ENCODE results near the gene PPP1R2B.

The PPP1R2B gene

DNA sequence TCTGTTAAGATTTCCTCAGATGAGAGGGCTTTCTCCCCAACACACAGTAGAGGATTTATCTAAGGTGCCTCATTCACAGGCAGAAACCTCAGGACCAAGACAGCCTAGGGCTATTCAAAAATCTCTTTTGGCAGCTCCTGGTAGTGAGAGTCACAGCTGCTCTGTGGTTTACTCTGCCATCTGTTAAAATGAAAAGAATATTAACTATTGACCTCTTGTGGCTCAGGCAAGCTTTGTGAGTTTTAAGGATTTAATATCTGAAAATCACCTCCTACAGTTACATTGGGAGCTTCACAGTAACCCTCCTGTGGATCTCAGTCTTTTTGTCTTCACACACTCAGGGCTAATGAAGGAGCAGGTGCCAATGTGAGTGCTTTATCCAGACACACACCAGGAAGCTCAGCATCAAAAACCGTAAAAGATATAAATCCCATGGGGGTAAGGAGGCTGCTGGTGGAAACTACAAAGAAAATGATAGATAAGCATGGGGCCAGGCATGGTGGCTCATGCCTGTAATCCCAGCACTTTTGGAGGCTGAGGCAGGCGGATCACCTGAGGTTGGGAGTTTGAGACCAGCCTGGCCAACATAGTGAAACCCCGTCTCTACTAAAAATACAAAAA is 29.7 kb downstream of the PPP1R2B start:
- H3K27me3 ChIP-seq (ENCODE audit: control insufficient read depth, insufficient read depth, low read length), result no peaks in the 10 kb centered on the region
- H3K4me1 ChIP-seq (ENCODE audit: control insufficient read depth, low read depth, low read length), result no peaks in the 10 kb centered on the region
- no peak overlapping the region for H3K27ac ChIP-seq (ENCODE audit: low read length)
- H3K4me3 ChIP-seq (ENCODE audit: low read length), result no peak overlapping the region
- H3K36me3 ChIP-seq (ENCODE audit: control insufficient read depth, low read depth, low read length), result no peaks in the 10 kb centered on the region
- no peaks in the 10 kb centered on the region for H3K9me3 ChIP-seq (ENCODE audit: control insufficient read depth, low read depth, low read length)
- no peak overlapping the region for H3K9ac ChIP-seq (ENCODE audit: low read length)

DNA sequence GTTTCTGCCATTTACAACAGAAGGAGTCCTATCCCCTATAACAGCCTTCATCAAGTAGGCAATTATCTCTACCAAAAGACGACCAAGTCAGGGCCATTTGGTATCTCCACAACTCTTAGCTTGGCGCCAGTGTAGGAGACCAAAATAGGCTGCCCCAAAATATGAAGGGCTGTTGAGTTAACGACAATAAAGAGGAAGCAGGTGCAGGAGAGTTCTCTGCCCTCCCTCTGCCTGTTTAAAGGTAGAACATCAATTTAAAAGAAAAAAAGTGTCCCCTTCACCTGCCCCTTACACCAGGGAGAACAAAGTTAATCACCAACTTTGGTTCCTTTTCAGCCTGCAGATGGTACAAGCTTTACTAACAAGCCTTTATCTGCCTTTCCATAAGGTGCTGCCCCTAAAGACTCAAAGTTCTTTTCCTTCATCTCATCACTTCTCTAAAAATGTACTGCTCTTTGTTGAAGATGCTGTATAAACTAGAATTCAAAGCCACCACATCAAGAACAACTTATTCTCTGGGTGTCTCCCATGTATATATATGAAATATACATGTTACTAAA is 33.3 kb downstream of the PPP1R2B start:
- Histone ChIP-seq H3K4me1 (ENCODE audit: control insufficient read depth, low read depth, low read length) (no peaks in the 10 kb centered on the region), H3K27ac (ENCODE audit: low read length) (no peak overlapping the region), H3K4me3 (ENCODE audit: low read length) (no peak overlapping the region), H3K36me3 (ENCODE audit: control insufficient read depth, low read depth, low read length) (no peaks in the 10 kb centered on the region), H3K27me3 (ENCODE audit: control insufficient read depth, insufficient read depth, low read length) (no peaks in the 10 kb centered on the region), H3K9ac (ENCODE audit: low read length) (no peak overlapping the region), H3K9me3 (ENCODE audit: control insufficient read depth, low read depth, low read length) (no peaks in the 10 kb centered on the region)

DNA sequence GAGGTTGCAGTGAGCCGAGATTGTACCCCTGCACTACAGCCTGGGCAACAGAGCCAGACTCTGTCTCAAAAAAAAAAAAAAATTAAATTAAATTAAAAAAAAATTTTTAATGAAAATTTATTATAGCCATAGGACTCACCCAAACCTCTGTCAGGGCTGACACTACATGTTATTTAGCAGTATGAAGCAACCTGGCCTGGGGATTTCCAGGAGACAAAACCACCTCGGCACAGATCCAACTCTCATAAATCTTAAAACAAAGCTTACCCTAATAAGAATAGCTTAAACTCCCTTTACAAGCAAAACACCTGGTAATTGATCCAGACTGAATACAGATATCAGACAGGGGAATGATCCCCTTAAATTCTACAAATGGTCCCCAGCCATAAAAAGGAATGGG is 38.4 kb downstream of the PPP1R2B start:
- H3K27ac ChIP-seq (ENCODE audit: low read length), result no peak overlapping the region

DNA sequence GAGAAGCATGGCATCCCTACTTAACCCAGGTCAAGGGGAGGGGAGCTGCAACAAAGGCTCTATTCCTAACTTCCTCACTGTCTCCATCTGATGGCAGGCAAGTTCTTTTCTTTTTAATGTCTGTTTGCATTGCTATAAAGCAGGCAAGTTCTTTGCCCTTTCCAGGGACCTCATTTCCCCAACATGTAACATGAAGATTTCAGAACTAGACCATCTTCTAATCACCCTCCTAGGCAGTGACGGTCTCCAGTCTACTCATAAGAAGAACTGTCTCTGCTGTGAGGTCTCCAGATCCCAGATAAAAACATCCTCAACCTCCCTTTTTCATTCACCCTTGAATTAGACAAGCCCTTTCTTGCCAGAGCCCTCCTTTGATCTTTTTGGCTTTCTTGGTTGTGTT is 42.1 kb downstream of the PPP1R2B start:
- no peaks in the 10 kb centered on the region for H3K27me3 ChIP-seq (ENCODE audit: control insufficient read depth, insufficient read depth, low read length)
- no peak overlapping the region for H3K9ac ChIP-seq (ENCODE audit: low read length)
- no peaks in the 10 kb centered on the region for H3K4me1 ChIP-seq (ENCODE audit: control insufficient read depth, low read depth, low read length)
- no peaks in the 10 kb centered on the region for H3K36me3 ChIP-seq (ENCODE audit: control insufficient read depth, low read depth, low read length)
- no peak overlapping the region for H3K4me3 ChIP-seq (ENCODE audit: low read length)
- no peaks in the 10 kb centered on the region for H3K9me3 ChIP-seq (ENCODE audit: control insufficient read depth, low read depth, low read length)
- H3K27ac ChIP-seq (ENCODE audit: low read length), result no peak overlapping the region

More for the DNA sequence above, 38.4 kb downstream of the PPP1R2B start:
- no peaks in the 10 kb centered on the region for H3K27me3 ChIP-seq (ENCODE audit: control insufficient read depth, insufficient read depth, low read length)
- H3K36me3 ChIP-seq (ENCODE audit: control insufficient read depth, low read depth, low read length), result no peaks in the 10 kb centered on the region
- no peaks in the 10 kb centered on the region for H3K4me1 ChIP-seq (ENCODE audit: control insufficient read depth, low read depth, low read length)
- H3K9me3 ChIP-seq (ENCODE audit: control insufficient read depth, low read depth, low read length), result no peaks in the 10 kb centered on the region
- H3K9ac ChIP-seq (ENCODE audit: low read length), result no peak overlapping the region
- H3K4me3 ChIP-seq (ENCODE audit: low read length), result no peak overlapping the region

DNA sequence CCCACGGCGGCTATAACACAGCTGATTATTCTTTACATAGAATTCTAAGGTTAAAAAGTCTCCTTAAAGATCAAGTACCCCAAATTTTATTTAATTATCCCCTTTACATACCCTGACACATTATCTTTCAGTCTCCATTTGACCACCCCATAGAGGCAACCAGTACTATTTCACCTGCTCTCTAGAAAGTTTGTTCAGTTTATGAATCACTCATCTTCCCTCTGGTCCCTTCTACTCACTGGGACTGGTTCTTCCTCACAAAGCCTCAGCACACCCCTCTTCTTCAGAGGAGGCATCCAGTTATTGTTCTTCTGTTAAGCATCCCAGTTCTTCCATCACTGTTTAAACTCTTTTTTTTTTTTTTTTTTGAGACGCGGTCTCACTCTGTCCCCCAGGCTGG is 42.8 kb downstream of the PPP1R2B start:
- H3K9me3 ChIP-seq (ENCODE audit: control insufficient read depth, low read depth, low read length), result no peaks in the 10 kb centered on the region
- no peak overlapping the region for H3K9ac ChIP-seq (ENCODE audit: low read length)
- H3K27me3 ChIP-seq (ENCODE audit: control insufficient read depth, insufficient read depth, low read length), result no peaks in the 10 kb centered on the region
- no peaks in the 10 kb centered on the region for H3K36me3 ChIP-seq (ENCODE audit: control insufficient read depth, low read depth, low read length)
- H3K4me3 ChIP-seq (ENCODE audit: low read length), result no peak overlapping the region
- H3K27ac ChIP-seq (ENCODE audit: low read length), result no peak overlapping the region
- no peaks in the 10 kb centered on the region for H3K4me1 ChIP-seq (ENCODE audit: control insufficient read depth, low read depth, low read length)

DNA sequence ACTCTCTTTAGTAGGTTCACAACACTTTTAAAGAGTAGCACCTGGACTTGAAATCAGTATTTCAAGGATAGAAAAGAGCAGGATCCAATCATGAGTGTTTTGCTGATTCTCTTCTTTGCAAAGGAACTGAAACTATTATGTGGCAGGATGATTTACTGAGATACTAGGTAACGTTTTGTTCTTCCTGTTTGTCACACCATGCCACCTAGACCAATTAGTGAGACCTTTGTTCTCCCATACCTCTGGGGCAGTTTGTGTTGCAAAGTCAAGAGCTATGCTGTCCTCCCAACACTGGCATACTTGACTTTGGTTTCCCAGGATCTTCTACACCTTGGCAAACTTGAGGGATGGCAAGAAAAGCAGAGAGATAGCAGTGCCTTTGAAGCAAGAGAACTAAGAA is 43.4 kb downstream of the PPP1R2B start:
- H3K4me3 ChIP-seq (ENCODE audit: low read length), result no peak overlapping the region
- H3K9me3 ChIP-seq (ENCODE audit: control insufficient read depth, low read depth, low read length), result no peaks in the 10 kb centered on the region

DNA sequence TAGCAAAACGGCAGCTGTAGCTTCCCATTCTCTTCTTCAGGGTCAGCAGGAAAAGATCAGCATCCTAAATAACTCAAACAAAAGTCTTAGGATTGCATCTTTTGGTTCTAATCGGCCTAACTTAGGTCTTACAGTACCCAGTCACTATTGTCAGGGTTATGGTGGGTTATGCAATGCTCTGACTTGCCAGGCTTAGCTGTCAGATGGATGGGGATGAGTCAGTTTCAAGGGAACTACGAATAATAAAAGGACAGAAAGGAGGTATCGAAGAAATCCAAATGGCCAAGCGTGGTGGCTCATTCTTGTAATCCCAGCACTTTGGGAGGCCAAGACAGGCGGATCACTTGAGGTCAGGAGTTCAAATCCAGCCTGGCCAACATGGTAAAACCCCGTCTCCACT is 46.5 kb downstream of the PPP1R2B start:
- Histone ChIP-seq H3K9me3 (ENCODE audit: control insufficient read depth, low read depth, low read length) (no peaks in the 10 kb centered on the region), H3K27me3 (ENCODE audit: control insufficient read depth, insufficient read depth, low read length) (no peaks in the 10 kb centered on the region), H3K36me3 (ENCODE audit: control insufficient read depth, low read depth, low read length) (no peaks in the 10 kb centered on the region), H3K4me1 (ENCODE audit: control insufficient read depth, low read depth, low read length) (no peaks in the 10 kb centered on the region), H3K9ac (ENCODE audit: low read length) (no peak overlapping the region), H3K27ac (ENCODE audit: low read length) (no peak overlapping the region), H3K4me3 (ENCODE audit: low read length) (no peak overlapping the region)

More for the DNA sequence above, 43.4 kb downstream of the PPP1R2B start:
- H3K9ac ChIP-seq (ENCODE audit: low read length), result no peak overlapping the region
- no peaks in the 10 kb centered on the region for H3K27me3 ChIP-seq (ENCODE audit: control insufficient read depth, insufficient read depth, low read length)
- no peaks in the 10 kb centered on the region for H3K36me3 ChIP-seq (ENCODE audit: control insufficient read depth, low read depth, low read length)
- no peaks in the 10 kb centered on the region for H3K4me1 ChIP-seq (ENCODE audit: control insufficient read depth, low read depth, low read length)
- H3K27ac ChIP-seq (ENCODE audit: low read length), result no peak overlapping the region
